DOHH2 (cell line): ENCODE results near the gene FERD3L.

Source experiments
- H3F3A ChIP-seq: fragments of 200-600 bp; sonication (generic), shearing (Covaris generic); 2 replicates; pipeline ENCODE4 v1.6.0; 2016; ENCODE audit warnings: antibody characterized with exemption, mild to moderate bottlenecking; ENCODE audit not compliant: control insufficient read depth, insufficient read depth
- H3K27ac ChIP-seq: fragments of 200-600 bp; sonication (generic); 2 replicates; pipeline ENCODE4 v1.5.1; 2014; ENCODE audit warnings: low read depth, mild to moderate bottlenecking, low read length, moderate library complexity
- H3K27me3 ChIP-seq: fragments of 200-600 bp; sonication (generic); 2 replicates; pipeline ENCODE4 v1.6.1; 2014; ENCODE audit warnings: mild to moderate bottlenecking, low read length, mixed read lengths; ENCODE audit not compliant: control insufficient read depth
- H3K36me3 ChIP-seq: fragments of 200-600 bp; sonication (generic); 2 replicates; pipeline ENCODE4 v1.6.1; 2014; ENCODE audit warnings: mild to moderate bottlenecking, low read length, moderate library complexity, mixed read lengths; ENCODE audit not compliant: control insufficient read depth
- H3K4me1 ChIP-seq: fragments of 200-600 bp; sonication (generic); 2 replicates; pipeline ENCODE4 v1.6.1; 2014; ENCODE audit warnings: mild to moderate bottlenecking, low read length, mixed read lengths; ENCODE audit not compliant: control insufficient read depth
- H3K4me2 ChIP-seq: fragments of 200-600 bp; sonication (generic); 2 replicates; pipeline ENCODE4 v1.6.0; 2014; ENCODE audit warnings: mild to moderate bottlenecking, low read length, moderate library complexity
- H3K4me3 ChIP-seq: fragments of 200-600 bp; sonication (generic); 2 replicates; pipeline ENCODE4 v1.5.1; 2014; ENCODE audit warnings: mild to moderate bottlenecking, low read length, mixed read lengths
- H3K79me2 ChIP-seq: fragments of 200-600 bp; sonication (generic); 2 replicates; pipeline ENCODE4 v1.6.1; 2014; ENCODE audit warnings: mild to moderate bottlenecking, low read length, mixed read lengths; ENCODE audit not compliant: control insufficient read depth
- H3K9me2 ChIP-seq: fragments of 200-600 bp; sonication (generic); replicated peaks from 2 replicates; pipeline ENCODE4 v1.6.1; 2014; ENCODE audit warnings: mild to moderate bottlenecking, low read length, mixed read lengths; ENCODE audit not compliant: control insufficient read depth
- H3K9me3 ChIP-seq: fragments of 200-600 bp; sonication (generic); 2 replicates; pipeline ENCODE4 v1.6.1; 2014; ENCODE audit warnings: antibody characterized with exemption, low read length, mixed read lengths; ENCODE audit not compliant: control insufficient read depth, insufficient read depth
- H4K20me1 ChIP-seq: fragments of 200-600 bp; sonication (generic); 2 replicates; pipeline ENCODE4 v1.6.0; 2014; ENCODE audit warnings: low read depth, mild to moderate bottlenecking, antibody characterized with exemption, low read length, moderate library complexity; ENCODE audit not compliant: control insufficient read depth, insufficient read depth
- CTCF ChIP-seq: fragments of 200-600 bp; sonication (generic); IDR thresholded peaks from one replicate; pipeline ENCODE4 v1.5.1; 2014; ENCODE audit warnings: antibody characterized with exemption, mild to moderate bottlenecking, low read depth, low read length; ENCODE audit not compliant: poor library complexity, severe bottlenecking
- EZH2phosphoT487 ChIP-seq: fragments of 200-600 bp; sonication (generic); IDR thresholded peaks from 2 replicates; pipeline ENCODE4 v1.6.1; 2017; ENCODE audit warnings: borderline replicate concordance, mild to moderate bottlenecking, antibody characterized with exemption, low read length, moderate library complexity, mixed read lengths

FERD3L gene

GRCh38 chr7:19097165-19098055 lies 47.8 kb downstream of the FERD3L start:
- Histone ChIP-seq H3K27ac (no peak overlapping the region), H3K9me3 (no peaks in the 10 kb centered on the region), H3K4me3 (no peak overlapping the region), H3F3A (no peaks in the 10 kb centered on the region), H3K27me3 (no peaks in the 10 kb centered on the region), H4K20me1 (no peaks in the 10 kb centered on the region), H3K4me2 (no peak overlapping the region), H3K4me1 (no peaks in the 10 kb centered on the region), H3K9me2 (no peaks in the 10 kb centered on the region), H3K79me2 (no peaks in the 10 kb centered on the region), H3K36me3 (no peaks in the 10 kb centered on the region)
- TF ChIP-seq EZH2phosphoT487: no peak
- no peak for TF ChIP-seq CTCF

- H3K27me3 ChIP-seq: no peaks in the 10 kb centered on the region
- H3F3A ChIP-seq: no peaks in the 10 kb centered on the region
- no peaks in the 10 kb centered on the region for H4K20me1 ChIP-seq
- H3K4me1 ChIP-seq: no peaks in the 10 kb centered on the region
- H3K9me3 ChIP-seq: no peaks in the 10 kb centered on the region
- no peak overlapping the region for H3K27ac ChIP-seq
- no peaks in the 10 kb centered on the region for H3K9me2 ChIP-seq
- H3K36me3 ChIP-seq: no peaks in the 10 kb centered on the region
- H3K4me3 ChIP-seq: no peak overlapping the region
- no peak for TF ChIP-seq EZH2phosphoT487
- TF ChIP-seq CTCF: no peak
- no peaks in the 10 kb centered on the region for H3K79me2 ChIP-seq
- H3K4me2 ChIP-seq: no peak overlapping the region
These were observed 49.8 kb downstream of the FERD3L start for GRCh38 chr7:19095353-19095860.
